Sciatic nerve (tissue), 2 donors: ENCODE measurements around the gene CRYGA. TPM values are rescaled to one million over a fixed set of nuclear protein-coding genes. Genes with fewer than 3 reads are reported as not detected.
A peak's percentile ranks its signal among the peaks of the same experiment; 100 is the strongest.
"Not testable (repeated sequence)": the region's sequence is repeated elsewhere in the genome, so short reads cannot be mapped to it uniquely, and the experiment has no call there.

Experiments used
- ATAC-seq: fragments of 200-7000 bp; cut with Tn5 transposase; one replicate; pipeline ENCODE4 v1.9.1; 2020; ENCODE audit warnings: mild to moderate bottlenecking, moderate library complexity
- DNase-seq: peaks from one replicate; pipeline ENCODE4 v3.0.0-alpha.2; 2020; ENCODE audit warnings: low spot score
- intact Hi-C: fragments of 100-400 bp; cut with DNase I; formaldehyde crosslinking; loops from one replicate; pipeline ENCODE4 v1.14.2; 2022
- total RNA-seq: library from RNA; stranded (reverse); fragmentation: NEBNext Ultra II Directional; extraction: Animal tissue kit (Norgen Biotek cat#: 25700); gene quantifications from one replicate; pipeline ENCODE4 v1.2.1, GENCODE V29; 2021
- donor health status: DM: no; HTN: no; CAD: no.
- donor health status: DM: no; HTN: no; CAD: no.

CRYGA gene
- total RNA-seq, 1 donor from 2014 or later: not detected

DNA sequence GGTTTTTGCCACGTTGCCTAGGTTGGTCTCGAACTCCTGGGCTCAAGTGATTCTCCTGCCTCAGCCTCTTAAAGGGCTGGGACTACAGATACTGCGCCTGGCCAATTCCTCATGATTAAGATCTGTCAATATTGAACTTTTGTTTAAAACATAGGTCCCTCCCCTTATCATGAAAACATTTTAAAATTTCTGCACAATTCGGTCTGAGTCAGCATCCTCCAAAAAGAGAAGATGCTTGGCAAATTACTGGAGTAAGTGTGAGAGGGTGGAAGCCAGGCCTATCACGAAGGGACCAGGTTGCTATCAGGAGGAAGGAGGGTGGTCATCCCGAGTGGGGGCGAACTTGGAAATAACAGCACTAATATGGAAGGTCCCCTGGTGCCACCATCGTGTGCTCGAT, 10.8 kb upstream of the CRYGA start:
- intact Hi-C loops: no loop called here
- ATAC-seq: no peak
- no peak for DNase-seq

DNA sequence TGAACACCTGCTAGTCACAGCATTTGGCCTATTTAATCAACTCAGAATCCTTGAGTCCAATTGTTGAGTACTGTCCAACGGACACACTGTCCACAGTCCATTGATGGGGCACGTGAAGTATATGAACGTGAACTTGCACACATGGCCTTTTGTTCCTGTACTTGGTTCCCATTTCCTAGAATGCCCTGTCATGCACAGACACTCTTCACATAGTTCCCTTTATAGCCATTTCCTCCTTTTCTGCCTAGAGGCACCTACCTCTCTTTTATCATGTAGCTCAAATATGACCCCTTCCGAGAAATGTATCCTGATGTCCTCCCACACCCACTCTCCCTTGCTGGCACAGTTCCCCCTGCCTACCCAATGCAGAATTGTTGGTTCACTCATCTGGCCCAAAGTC, 8.7 kb upstream of the CRYGA start:
- peak; percentile 58 for ATAC-seq
- DNase-seq: no peak
- intact Hi-C loops: no loop called here

DNA sequence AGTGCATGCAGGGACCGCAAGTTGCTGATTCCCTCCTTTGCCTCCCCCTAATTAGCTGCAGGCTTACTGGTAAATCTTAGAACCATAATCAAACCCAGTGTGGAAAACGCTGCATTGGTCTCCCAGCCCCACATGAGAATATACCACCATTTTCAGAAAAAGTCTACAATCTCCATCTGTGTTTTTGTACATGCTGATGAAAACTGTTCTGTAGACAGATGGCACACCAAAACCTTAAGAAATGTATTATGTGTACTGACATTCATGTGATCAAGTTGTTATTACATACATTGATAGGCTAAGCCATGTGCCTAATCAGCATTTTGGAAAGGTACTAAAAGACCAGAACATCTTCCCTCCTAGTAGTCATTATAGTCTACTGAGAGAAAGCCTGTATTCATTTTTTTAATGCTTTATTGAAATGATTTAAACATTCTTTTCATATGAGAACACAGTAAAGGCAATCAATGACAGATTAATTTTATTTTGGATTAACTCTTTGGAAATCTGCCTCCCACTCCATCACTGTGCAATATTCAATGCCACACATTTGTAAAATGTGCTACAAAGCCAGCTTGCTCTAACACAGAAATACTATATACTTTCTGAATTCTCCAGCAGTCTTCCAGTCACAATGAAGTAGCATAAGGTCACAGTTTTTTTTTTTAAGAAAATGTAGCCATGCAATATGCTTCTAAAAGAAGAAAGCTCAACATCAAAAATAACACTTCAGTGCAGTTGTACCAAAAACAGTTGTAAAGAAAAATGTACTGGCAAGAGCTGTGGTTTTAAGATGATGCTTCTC, 1.8 kb upstream of the CRYGA start:
- ATAC-seq (no peak), DNase-seq (no peak)
- intact Hi-C loops: no loop called here

DNA sequence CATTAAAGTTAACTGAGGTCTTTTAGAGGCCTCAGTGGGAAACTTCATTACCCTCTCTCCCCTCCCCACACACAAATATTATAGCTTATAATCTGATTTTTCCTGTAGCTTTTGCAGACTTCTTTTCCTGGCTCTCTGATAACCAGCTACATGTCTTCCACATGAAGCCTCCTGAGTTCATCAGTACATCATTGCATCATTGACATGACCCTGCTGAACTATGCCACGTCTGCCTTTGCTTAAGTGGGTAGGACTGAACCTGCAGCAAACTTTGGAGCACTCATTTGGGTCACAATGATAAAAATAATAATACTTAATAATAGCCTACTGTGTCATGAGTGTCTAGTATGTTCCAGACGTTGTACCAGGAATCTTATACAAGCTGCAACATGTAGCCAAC, 7.0 kb downstream of the CRYGA start:
- DNase-seq (no peak), ATAC-seq (no peak)
- intact Hi-C loops: no loop called here

DNA sequence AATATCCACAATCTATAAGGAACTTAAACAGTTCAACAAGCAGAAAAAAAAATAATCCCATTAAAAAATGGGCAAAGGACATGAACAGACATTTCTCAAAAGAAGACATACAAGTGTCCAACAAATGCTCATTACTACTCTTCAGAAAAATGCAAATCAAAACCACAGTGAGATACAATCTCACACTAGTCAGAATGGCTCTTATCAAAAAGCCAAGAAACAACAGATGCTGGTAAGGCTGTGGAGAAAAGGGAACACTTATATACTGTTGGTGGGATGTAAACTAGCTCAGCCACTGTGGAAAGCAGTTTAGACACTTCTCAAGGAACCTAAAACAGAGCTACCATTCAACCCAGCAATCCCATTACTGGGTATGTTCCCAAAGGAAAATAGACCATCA, 10.2 kb downstream of the CRYGA start:
- DNase-seq (no peak), ATAC-seq (no peak)
- intact Hi-C loops: no loop called here

DNA sequence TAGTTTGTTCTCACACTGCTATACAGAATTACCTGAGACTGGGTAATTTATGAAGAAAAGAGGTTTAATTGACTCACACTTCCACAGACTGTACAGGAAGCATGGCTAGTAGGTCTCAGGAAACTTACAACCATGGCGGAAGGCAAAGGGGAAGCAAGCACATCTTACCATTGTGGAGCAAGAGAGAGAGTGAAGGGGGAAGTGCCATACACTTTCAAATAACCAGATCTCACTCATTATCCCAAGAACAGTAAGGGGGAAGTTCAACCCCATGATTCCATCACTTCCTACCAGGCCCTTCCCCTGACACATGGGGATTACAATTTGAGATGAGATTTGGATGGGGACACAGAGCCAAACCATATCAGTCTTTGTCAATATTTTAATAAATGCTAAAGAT, 12.4 kb downstream of the CRYGA start:
- no peak for ATAC-seq
- no peak for DNase-seq
- intact Hi-C loops: no loop called here

DNA sequence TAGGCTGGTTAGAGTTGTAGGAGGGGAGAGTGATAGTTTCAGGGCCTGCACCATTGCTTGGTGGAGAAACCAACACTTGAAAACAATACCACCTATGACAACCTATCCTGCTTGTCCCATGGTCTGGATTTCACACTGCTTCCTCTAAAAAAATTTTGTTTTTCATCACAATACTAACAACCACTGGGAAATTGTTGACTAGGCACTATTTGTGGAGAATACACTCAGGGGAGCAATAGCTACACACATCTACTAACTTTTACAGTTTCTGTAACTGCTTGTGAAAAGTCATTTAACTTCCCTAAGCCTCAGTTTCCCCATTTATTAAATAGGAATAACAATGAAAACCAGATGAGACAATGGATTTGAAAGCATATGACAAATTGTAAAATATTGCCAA, 13.3 kb downstream of the CRYGA start:
- ATAC-seq (no peak), DNase-seq (no peak)
- intact Hi-C loops: no loop called here

DNA sequence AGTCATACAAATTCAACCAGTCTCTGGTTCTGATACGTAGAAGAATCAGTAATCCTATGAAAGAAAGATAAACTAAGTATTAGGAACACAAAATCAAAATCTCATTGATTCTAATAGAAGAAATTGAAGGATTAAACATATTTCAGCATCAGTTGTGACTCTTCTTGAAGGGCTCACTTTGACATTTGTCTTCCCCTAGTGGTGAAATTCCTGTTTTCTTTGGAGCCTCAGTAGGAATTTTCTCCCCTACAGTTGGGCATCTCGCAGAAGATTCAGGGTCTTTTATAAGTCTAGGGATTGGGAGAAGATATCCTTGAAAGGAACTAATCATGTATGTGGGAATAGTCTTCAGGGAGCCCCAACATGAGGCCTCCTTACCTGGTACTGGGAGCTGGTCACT, 14.6 kb downstream of the CRYGA start:
- intact Hi-C loops: no loop called here

DNA sequence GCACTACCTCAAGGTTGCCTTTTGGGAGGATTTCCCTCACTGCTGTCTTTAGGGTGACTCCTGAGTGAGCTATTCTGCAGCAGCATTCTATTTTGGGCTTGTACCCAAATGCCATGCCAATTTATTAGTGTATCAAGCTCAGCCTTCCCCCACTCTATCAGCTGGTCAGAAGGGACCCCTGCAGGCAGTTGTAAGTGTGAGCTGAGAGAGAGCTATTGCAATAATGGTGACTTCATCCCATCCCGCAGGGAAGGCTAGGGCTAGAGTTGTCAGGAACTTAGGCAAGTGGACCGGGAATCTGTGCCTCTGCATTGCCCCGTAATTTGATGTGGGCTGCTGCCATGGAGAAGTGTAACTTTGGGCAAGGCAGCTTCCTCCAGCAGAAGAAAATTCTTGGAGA, 15.6 kb downstream of the CRYGA start:
- DNase-seq (no peak), ATAC-seq (no peak)
- intact Hi-C loops: no loop called here

More for the DNA sequence above, 14.6 kb downstream of the CRYGA start:
- ATAC-seq (no peak), DNase-seq (no peak)

DNA sequence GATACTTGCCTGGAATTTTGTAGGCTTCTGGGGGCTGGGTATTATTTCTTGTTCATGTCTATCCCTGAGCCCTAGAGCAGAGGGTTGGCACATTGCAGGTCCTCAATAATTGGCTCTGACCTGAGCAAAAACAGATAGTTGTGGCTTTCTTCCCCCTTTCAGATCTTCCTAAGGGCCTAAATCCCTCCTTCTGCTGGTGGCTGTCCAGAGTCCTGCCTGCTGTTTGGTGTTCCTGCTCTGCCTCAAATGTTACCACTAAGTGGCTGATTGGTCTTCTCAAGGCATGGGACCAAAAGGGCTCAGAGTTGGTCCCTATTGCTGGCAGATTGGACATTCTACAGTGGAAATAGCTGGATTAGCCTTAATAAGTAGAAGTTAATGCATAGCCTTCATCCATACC, 16.4 kb downstream of the CRYGA start:
- intact Hi-C loops: no loop called here
- DNase-seq (no peak), ATAC-seq (no peak)

DNA sequence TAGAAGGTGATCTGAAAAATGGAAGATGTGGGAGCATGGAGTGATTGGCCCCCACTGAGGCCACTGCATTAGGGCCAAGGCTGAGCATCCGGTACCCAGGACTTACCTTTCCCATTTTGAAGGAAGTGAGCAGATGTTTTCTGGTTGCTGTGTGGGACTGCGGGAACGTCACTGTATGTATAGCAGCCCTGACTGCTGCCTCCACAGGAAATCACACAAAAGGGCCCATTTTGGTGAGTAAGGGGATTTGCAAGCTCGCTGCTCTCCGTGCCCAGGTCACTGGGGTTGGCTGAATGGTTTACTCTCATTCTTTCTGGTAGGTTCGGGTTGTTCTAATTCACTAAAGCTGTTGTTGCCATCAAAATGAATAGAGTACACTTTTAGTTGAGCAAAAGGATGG, 17.4 kb downstream of the CRYGA start, which contains the start of gene CRYGB:
Gene CRYGB, minus strand, starts transcription at position 153 of the 400 bp plus-strand sequence. Its CDS starts 38 bp downstream, at position 115.
- intact Hi-C loops: no loop called here
- no peak for ATAC-seq
- DNase-seq: no peak

DNA sequence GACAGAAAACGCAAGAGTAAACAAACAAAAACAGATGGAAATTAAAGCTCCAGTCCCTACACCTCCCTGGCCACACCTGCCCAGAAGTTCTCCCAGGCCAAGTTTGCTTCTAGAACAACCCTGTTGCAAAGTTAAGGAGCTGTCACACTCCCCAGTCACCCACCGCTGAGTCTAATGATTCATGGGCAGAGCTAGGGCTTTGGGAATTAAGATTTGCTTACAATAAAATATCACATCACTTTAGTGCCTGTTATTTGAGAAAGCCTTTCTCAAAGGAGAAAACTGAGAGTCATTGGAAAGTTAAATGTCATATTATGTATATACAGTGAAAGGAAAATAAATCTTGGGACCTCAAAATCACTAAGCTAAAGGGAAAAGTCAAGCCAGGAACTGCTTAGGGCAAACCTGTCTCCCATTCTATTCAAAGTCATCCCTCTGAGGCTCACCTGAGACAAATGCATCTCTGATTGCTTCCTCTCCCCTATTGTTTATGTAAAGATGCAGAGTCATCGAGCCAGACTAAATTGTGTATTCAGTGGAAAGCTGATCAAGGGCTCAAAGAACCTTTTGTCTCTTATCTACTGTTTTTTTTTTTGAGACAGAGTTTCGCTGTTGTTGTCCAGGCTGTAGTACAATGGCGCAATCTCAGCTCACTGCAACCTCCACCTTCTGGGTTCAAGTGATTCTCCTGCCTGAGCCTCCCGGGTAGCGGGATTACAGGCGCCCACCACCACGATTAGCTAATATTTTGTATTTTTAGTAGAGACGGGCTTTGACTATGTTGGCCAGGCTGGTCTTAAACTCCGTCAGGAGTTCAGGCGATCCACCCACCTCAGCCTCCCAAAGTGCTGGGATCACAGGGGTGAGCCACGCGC, 20.2 kb downstream of the CRYGA start:
- ATAC-seq (no peak), DNase-seq (no peak)
- intact Hi-C loops: no loop called here

DNA sequence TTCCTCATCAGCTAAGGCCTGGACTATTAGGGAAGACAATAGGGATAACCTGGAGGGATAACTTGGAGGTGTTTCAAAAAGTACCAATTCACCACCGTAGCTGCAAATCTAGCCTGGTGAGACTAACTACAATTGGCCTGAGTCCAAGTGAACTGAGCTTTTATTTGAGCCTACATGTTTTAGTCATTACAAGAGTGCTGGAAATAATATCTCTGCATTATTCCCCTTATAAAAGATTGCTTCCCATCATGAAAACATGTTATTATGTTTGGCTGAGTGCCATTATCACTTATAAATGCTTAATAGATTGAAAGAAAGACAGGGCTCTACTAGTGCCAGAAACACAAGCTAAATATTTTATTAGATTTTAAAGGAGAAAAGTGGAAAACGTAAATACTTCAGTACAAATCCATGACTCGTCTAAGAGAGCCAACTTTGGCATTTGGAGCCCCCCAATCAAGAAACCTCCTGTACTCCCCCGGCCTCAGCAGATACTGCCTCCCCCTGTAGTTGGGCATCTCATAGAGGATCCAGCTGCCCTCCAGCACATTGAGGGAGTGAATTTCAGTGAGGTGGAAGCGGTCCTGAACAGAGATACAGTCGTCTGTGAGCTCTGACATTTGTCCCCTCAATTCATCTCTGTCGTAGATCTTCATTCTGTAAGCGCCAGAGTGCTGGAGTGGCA, 21.0 kb downstream of the CRYGA start:
- intact Hi-C loops: no loop called here
- ATAC-seq (no peak), DNase-seq (no peak)

DNA sequence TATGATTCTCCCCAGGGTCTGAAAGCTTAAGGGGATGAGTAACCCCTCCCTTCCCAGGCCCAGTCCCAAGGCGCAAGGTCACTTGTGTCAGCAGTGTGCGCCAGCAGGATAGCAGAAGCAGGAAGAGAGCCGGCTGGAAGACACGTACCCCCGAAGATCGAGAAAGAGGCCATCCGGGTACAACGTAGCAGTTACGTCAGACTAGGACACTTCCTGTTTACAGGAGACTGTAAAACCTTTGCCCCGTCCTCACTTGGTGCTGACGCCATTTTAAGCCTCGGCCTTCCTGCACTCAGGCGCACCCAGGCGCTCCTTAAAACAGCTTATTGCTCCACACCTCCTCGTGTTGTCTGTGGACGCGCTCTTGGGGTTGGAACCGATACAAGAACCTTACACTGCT, 23.9 kb downstream of the CRYGA start:
- intact Hi-C loops: no loop called here
- DNase-seq: no peak
- no peak for ATAC-seq

DNA sequence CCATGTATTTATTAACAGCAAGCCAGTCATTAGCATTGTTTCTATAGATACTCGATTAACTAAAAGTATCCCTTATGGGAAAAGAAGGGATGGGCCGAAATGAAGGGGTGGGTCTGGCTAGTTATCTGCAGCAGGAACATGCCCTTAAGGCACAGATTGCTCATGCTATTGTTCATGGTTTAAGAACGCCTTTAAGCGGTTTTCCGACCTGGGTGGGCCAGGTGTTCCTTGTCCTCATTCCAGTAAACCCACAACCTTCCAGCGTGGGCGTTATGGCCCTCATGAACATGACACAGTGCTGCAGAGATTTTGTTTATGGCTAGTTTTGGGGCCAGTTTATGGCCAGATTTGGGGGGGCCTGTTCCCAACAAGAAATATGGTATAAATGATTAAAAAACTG, 25.1 kb downstream of the CRYGA start:
- DNase-seq, intact Hi-C loops, ATAC-seq: not testable (repeated sequence)

DNA sequence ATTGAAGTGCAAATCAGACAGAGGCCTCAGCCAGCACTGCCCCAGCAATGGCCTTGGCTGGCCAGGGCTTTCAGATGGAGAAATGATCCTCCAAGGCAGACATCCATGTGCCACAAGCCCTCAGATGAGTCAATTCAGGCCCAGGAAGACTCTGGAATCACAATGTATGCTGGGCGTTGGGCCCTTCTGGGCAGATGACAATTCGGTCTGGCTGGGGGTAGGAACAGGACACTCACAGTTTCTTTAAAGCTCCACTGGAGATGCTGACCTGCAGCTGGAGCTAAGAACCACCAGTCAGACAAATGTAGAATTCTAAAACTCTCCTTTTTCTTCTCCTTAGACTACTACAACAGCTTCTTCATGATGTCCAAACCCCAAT, 26.7 kb downstream of the CRYGA start:
- intact Hi-C loops: no loop called here
- ATAC-seq (no peak), DNase-seq (no peak)

DNA sequence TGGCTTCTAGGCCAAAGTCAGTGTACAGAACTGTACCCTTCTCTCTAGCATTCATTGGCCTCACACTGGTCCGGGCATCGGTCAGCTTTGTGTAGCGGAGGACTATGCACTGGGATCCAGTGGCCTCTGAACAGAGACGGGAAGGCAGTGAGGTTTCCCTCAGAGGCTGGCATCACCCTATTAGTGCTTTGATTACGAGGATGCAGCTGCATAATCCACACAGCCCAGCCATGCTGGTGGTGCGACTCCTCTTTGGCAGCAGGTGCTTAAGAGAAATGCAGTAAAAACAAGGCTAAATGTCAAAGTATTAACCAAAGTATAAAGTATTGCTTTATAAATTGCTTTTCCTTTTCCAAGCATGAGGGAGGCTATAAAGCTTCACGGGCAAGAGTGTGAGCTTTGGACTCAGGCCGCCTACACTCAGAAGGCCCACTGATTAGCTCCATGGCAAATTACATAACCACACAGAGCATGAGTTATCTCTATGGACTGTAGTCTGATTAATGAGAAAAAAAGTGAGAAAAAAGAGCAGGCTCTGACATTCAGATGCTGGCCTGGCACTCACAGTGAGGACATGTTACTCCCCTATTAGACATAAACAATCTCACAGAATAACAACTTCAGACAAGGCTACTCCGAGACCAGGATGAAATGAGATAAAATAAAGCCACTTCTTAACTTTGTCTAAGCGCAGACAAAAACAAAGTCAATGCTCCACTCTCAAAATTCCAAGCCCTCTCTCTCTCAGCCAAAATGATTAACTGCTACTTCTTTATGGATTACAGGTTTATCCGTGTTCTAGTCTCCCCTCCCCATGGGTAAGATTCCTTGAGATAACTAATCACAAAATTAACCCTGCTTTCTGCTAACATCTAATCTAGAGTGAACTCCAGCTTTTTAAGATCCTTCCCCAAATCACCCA, 27.3 kb downstream of the CRYGA start:
- intact Hi-C loops: no loop called here
- no peak for DNase-seq
- ATAC-seq: peak; percentile 41

DNA sequence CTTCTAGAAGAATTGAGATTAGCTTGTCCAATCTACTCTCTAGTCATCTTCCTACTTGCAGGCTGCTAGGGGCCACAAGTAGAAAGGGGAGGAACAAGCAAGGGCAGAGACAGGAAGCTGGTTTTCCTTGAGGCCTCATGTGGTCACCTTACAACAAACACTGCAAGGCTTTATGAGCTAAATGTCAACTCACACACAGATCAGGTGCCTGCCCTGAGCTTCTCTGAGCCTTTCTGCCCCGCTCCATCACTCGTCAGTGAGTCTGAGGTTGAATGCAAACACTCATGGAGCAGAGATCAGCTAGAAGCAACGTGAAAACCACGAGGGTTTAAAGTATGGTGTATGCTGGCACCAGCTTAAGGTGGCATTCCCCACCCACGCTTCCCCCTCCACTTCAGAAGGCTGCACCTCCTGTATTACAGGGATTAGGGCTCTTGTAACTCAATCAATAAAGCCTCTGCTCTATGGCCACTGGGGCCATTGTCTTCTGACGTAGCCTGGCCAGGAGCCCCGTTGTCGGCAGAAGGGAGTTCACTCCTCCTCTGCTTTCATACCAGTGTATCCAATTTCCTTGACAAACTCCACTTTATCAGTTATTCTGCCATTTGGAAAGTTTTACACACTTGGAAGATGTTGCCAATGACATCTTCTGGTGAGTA, 28.3 kb downstream of the CRYGA start:
- ATAC-seq (no peak), DNase-seq (no peak)
- intact Hi-C loops: no loop called here
